Left lung (tissue), 10 donors: ENCODE results near the gene CTIF. TPM values are rescaled to one million over a fixed set of nuclear protein-coding genes. Genes with fewer than 3 reads are reported as not detected.

Source experiments
- ATAC-seq: fragments of 200-7000 bp; cut with Tn5 transposase; one replicate; pipeline ENCODE4 v1.9.1; 2020; ENCODE audit warnings: moderate library complexity
- DNase-seq, 4 donors: peaks; one replicate each; pipeline ENCODE4 v3.0.0-alpha.2; 2013 to 2020
- H3K27ac ChIP-seq, 2 donors: fragments of 200-600 bp; sonication (generic) in 1 of 2; one replicate each; pipeline versions ENCODE4 v1.5.0 to v1.8.0; 2020 to 2021
- H3K27me3 ChIP-seq, 2 donors: fragments of 200-600 bp; sonication (generic) in 1 of 2; one replicate each; pipeline versions ENCODE4 v1.5.0 to v1.8.0; 2020 to 2021
- H3K36me3 ChIP-seq, 2 donors: fragments of 200-600 bp; sonication (generic) in 1 of 2; one replicate each; pipeline versions ENCODE4 v1.5.0 to v1.8.0; 2020 to 2021
- H3K4me1 ChIP-seq, 2 donors: fragments of 200-600 bp; one replicate each; pipeline ENCODE4 v1.8.0; 2021
- H3K4me3 ChIP-seq, 2 donors: fragments of 200-600 bp; sonication (generic) in 1 of 2; one replicate each; pipeline versions ENCODE4 v1.5.0 to v1.8.0; 2020 to 2021; ENCODE audit warnings: mild to moderate bottlenecking in 1 of 2
- H3K9me3 ChIP-seq, 2 donors: fragments of 200-600 bp; sonication (generic) in 1 of 2; one replicate each; pipeline versions ENCODE4 v1.5.0 to v1.8.0; 2020 to 2021
- CTCF ChIP-seq, 2 donors: fragments of 200-600 bp; sonication (generic) in 1 of 2; IDR thresholded peaks; one replicate each; pipeline versions ENCODE4 v1.5.0 to v1.8.0; 2021; ENCODE audit warnings: antibody characterized with exemption in 2 of 2
- intact Hi-C, 2 donors: fragments of 100-400 bp; cut with DNase I; formaldehyde crosslinking; loops; one replicate each; pipeline versions ENCODE4 v1.11.2 to v1.14.2; 2022
- polyA plus RNA-seq, 6 donors: library from polyadenylated mRNA; unstranded; fragments of 120-200 nt; gene quantifications; one replicate each; pipeline ENCODE4 v1.2.1, GENCODE V29; 2013; ENCODE audit not compliant: insufficient read length in 6 of 6
- total RNA-seq, 2 donors: library from RNA; stranded (reverse); fragmentation: NEBNext Ultra II Directional; extraction: Animal tissue kit (Norgen Biotek cat#: 25700); gene quantifications; one replicate each; pipeline ENCODE4 v1.2.1, GENCODE V29; 2021
- donor health status: DM: no; HTN: yes; CAD: no.
- donor health status: DM: no; HTN: no; CAD: no.

Gene CTIF
- total and polyA plus RNA-seq, 8 donors = 24.9 to 46.1 (median 34.9) TPM

DNA sequence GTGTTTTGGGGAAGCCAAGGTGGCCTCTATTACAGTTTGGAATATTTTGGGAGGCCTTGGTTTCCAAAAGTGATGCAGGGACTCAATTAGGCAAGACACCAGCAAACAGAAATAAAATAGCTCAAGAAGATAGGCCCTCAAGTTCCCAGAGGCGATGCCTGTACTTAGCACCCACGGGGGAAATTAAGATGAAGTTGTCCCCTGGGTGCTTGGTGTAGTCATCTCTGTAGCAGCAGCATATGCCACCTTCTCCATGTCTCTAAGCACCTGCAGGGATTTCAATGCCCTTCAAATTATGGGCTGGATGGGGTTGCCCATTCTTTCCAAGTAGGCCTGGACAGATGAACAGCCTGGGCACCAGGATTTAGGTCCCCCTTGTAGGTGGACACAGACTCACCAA, 185.0 kb downstream of the CTIF start:
- H3K4me3 ChIP-seq = no peak overlapping the region
- peaks cover 0 to under 1% of the 10 kb centered on the region in 2 donors for H3K36me3 ChIP-seq
- TF ChIP-seq CTCF (IDR thresholded peaks at IDR 0.05) = no peak
- intact Hi-C loops = no loop called here
- no peak overlapping the region for H3K27ac ChIP-seq
- DNase-seq (no peak), ATAC-seq (no peak)
- H3K4me1 ChIP-seq = peaks cover 0 to 4% of the 10 kb centered on the region in 2 donors
- no peaks in the 10 kb centered on the region for H3K27me3 ChIP-seq
- H3K9me3 ChIP-seq = peaks cover 0 to 3% of the 10 kb centered on the region in 2 donors

DNA sequence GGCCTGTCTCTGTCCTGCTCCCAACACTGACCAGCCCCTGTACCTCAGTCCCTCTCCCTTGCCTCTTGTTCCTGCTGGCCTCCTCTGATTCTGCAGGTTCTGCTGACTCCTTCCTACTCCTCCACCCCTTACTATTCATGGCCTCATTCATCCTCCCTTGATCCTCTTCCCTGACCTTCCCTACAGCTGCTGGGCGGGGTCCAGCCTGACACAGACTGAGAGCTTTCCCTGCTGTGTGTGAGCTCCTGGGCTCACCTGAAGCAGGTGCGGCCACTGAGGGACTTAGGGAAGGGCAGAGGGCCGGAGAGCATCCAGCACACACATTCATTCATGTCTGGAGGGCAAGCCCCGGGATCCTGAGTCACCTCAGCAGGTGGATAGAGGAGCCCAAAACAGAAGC, 185.6 kb downstream of the CTIF start:
- peaks cover 0 to 4% of the 10 kb centered on the region in 2 donors for H3K4me1 ChIP-seq
- intact Hi-C loops = no loop called here
- no peaks in the 10 kb centered on the region for H3K27me3 ChIP-seq
- no peaks in the 10 kb centered on the region for H3K36me3 ChIP-seq
- DNase-seq (no peak), ATAC-seq (no peak)
- no peak overlapping the region for H3K4me3 ChIP-seq
- no peak for TF ChIP-seq CTCF (IDR thresholded peaks at IDR 0.05)
- H3K27ac ChIP-seq = no peak overlapping the region
- peaks cover 0 to 3% of the 10 kb centered on the region in 2 donors for H3K9me3 ChIP-seq

DNA sequence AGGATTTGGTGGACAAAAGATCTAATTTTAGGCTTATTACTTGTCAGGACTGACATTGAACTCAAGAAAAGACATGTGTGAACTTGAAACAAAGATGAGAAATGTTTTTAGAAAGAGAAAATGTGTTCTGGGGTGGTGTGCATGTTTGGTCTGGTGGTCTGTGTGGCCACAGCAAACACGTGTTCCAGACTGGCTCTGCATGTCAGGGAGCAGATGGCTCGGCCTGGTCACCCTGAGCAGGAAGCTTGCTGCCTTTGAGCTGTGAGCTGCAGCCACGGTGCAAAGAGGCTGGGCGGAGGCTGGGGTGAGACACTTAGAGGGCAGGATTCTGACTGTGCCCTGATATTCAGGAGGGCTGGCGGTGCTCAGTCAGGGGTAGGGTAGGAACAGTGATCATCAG, 186.1 kb downstream of the CTIF start:
- no peak for ATAC-seq

DNA sequence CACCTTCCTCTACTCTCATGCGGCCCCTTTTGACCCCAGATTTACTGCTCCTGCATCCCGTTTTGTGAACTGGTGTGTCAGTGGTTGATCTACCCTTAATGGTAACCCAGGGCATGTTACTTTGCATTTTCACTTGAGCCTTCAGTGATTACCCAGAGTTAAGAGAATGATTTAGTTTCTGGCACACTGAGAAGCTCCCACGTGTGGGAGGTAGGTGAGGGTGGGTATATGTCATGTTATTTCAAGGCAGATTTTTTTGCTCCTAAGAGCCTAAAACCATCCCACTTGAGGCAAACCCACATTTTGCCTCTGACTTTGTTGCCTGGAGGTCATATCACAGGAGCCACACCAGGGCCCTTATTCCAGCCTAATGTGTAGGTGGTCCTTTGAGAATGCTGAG, 186.7 kb downstream of the CTIF start:
- intact Hi-C loops = no loop called here
- DNase-seq = no peak
- Histone ChIP-seq H3K27me3 (no peaks in the 10 kb centered on the region), H3K4me3 (no peak overlapping the region), H3K27ac (no peak overlapping the region), H3K9me3 (peaks cover 0 to 3% of the 10 kb centered on the region in 2 donors), H3K4me1 (no peaks in the 10 kb centered on the region), H3K36me3 (no peaks in the 10 kb centered on the region)
- ATAC-seq = no peak
- no peak for TF ChIP-seq CTCF (IDR thresholded peaks at IDR 0.05)

More for the DNA sequence above, 186.1 kb downstream of the CTIF start:
- Histone ChIP-seq H3K27ac (no peak overlapping the region), H3K9me3 (peaks cover 0 to 3% of the 10 kb centered on the region in 2 donors), H3K27me3 (no peaks in the 10 kb centered on the region), H3K4me1 (peaks cover 0 to 4% of the 10 kb centered on the region in 2 donors), H3K36me3 (no peaks in the 10 kb centered on the region), H3K4me3 (no peak overlapping the region)
- no peak for DNase-seq
- intact Hi-C loops = no loop called here
- TF ChIP-seq CTCF (IDR thresholded peaks at IDR 0.05) = no peak

DNA sequence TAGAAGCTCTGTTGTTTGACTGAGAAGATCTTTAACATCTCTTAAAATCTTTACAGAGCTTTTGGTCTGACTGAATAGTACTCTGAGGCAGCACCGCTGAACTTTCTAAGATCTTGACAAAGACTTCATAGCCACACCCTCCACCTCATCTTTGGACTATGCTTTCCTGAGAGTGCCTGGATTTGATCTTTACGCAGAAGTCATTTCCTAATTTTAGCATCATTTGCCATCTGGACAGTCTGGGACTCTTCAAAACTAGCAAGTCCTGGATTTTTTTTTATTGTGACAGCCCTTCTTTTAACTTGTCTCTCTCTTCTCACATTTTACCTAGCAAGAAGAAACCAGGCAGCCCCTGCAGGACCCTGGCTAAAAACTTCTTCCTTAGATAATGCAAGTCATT, 188.8 kb downstream of the CTIF start:
- no peak for ATAC-seq
- TF ChIP-seq CTCF (IDR thresholded peaks at IDR 0.05) = no peak
- no peaks in the 10 kb centered on the region for H3K4me1 ChIP-seq
- H3K27me3 ChIP-seq = no peaks in the 10 kb centered on the region
- DNase-seq = no peak
- peaks cover 0 to 3% of the 10 kb centered on the region in 2 donors for H3K9me3 ChIP-seq
- H3K36me3 ChIP-seq = peaks cover 0 to 3% of the 10 kb centered on the region in 2 donors
- intact Hi-C loops = no loop called here
- no peak overlapping the region for H3K4me3 ChIP-seq
- H3K27ac ChIP-seq = no peak overlapping the region
